HG03103 (cell line): ENCODE results near the gene ZBTB32.
"Not testable (repeated sequence)": the region's sequence is repeated elsewhere in the genome, so short reads cannot be mapped to it uniquely, and the experiment has no call there.

ENCODE experiments used
- ATAC-seq: cut with Tn5 transposase; IDR thresholded peaks from one replicate; pipeline ENCODE4 v1.9.1; 2021; ENCODE audit warnings: low read depth; ENCODE audit not compliant: unreplicated experiment

Gene ZBTB32

GRCh38 chr19:35718345-35719041, 14.1 kb downstream of the ZBTB32 start:
- no peak for ATAC-seq

- no peak for ATAC-seq
These were observed 15.2 kb downstream of the ZBTB32 start for GRCh38 chr19:35719402-35720162.

GRCh38 chr19:35720163-35720524, 15.8 kb downstream of the ZBTB32 start:
- no peak for ATAC-seq

GRCh38 chr19:35720648-35721047, 16.3 kb downstream of the ZBTB32 start:
- no peak for ATAC-seq

DNA sequence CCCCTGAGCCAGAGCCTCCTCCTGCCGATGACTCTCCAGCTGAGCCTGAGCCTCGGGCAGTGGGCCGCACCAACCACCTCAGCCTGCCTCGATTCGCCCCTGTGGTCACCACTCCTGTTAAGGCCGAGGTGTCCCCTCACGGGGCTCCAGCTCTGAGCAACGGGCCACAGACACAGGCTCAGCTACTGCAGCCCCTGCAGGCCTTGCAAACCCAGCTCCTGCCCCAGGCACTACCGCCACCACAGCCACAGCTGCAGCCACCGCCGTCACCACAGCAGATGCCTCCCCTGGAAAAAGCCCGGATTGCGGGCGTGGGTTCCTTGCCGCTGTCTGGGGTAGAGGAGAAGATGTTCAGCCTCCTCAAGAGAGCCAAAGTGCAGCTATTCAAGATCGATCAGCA, 17.0 kb downstream of the ZBTB32 start:
- no peak for ATAC-seq

GRCh38 chr19:35722461-35722860, 18.1 kb downstream of the ZBTB32 start:
- ATAC-seq, result no peak

GRCh38 chr19:35722897-35723296, 18.5 kb downstream of the ZBTB32 start:
- no peak for ATAC-seq

DNA sequence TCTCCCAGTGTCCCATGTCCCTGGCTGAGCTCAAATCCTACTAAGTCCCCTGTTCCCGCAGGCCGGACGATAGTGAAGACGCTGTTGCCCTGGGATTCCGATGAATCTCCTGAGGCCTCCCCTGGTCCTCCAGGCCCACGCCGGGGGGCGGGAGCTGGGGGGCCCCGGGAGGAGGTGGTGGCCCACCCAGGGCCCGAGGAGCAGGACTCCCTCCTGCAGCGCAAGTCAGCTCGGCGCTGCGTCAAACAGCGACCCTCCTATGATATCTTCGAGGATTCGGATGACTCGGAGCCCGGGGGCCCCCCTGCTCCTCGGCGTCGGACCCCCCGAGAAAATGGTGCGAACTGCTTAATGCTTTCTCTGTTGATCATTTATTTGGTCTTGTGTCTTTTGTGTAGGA, 19.3 kb downstream of the ZBTB32 start:
- ATAC-seq, result no peak

GRCh38 chr19:35724132-35724531, 19.8 kb downstream of the ZBTB32 start:
- ATAC-seq, result not testable (repeated sequence)

DNA sequence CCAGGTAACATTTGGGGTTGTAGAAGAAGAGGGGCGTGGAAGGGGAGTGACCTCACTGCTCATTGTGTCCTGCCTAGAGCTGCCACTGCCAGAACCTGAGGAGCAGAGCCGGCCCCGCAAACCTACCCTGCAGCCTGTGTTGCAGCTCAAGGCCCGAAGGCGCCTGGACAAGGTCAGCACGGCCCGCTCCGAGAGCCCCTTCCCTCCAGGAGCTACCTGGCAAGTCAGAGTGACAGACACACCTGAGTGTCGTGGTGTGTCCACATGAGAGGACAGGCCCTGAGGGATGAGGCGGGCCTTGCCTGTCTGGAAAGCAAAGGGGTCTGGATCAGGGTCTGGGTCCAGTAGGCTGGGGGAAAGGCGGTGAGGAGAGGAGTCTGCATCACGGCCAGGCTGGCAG, 20.2 kb downstream of the ZBTB32 start:
- ATAC-seq, result no peak

DNA sequence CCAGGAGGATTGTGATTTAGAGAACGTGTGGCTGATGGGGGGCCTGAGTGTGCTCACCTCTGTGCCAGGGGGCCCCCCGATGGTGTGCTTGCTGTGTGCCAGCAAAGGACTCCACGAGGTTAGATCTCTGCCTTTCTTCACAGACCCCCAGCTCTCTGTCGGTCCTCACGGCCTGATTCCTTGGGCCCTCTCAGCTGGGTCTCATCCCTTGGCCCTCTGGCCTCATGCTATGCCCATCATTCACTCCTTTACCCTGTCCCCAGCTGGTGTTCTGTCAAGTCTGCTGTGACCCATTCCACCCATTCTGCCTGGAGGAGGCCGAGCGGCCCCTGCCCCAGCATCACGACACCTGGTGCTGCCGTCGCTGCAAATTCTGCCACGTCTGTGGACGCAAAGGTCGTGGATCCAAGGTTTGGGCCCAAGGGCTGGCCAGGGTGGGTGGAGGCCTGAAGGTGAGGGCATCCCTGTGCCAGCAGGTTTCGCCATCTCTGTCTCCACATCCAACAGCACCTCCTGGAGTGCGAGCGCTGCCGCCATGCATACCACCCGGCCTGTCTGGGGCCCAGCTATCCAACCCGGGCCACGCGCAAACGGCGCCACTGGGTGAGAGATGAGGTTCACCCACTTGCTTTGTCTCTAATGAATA, 21.0 kb downstream of the ZBTB32 start:
- no peak for ATAC-seq

DNA sequence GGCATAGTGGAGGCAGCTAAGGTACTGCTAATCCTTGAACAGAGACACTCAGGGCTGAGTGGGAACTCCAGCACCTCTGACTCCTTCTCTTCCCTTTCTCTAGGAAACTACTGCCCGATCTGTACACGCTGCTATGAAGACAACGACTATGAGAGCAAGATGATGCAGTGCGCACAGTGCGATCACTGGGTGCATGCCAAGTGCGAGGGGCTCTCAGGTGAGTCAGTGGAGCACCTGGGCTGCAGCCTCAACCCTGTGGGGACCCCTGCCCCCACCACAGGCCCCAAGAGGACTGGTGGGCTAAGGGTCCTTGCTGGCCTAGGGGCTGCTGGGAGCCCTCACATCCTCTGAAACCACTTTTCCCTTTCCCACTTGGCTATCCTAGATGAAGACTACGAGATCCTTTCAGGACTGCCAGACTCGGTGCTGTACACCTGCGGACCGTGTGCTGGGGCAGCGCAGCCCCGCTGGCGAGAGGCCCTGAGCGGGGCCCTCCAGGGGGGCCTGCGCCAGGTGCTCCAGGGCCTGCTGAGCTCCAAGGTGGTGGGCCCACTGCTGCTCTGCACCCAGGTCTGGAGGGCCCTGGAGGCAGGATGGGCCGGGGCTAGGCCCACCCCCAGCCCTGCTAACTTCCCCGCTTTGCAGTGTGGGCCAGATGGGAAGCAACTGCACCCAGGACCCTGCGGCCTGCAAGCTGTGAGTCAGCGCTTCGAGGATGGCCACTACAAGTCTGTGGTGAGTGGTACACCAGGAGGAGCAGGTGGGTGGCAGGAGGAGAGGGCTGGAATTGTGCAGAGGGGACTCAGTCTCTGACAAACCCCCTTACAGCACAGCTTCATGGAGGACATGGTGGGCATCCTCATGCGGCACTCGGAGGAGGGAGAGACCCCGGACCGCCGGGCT, 22.9 kb downstream of the ZBTB32 start:
- ATAC-seq, result no peak

GRCh38 chr19:35727956-35728706, 23.8 kb downstream of the ZBTB32 start:
- ATAC-seq, result no peak

GRCh38 chr19:35729021-35729420, 24.7 kb downstream of the ZBTB32 start:
- no peak for ATAC-seq

DNA sequence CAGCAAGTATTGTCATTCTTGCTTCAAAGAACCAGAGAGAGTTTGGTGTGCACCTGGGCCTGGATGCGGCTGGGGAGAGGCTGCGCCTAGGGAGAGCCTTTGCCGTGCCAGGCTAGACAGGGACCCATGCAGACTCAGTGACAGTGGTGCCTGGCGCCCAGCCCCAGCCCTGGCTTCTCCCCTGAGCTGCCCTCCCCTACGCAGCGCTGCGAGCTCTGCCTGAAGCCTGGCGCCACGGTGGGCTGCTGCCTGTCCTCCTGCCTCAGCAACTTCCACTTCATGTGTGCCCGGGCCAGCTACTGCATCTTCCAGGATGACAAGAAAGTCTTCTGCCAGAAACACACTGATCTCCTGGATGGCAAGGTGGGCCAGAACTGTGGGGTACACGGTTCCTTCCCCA, 25.4 kb downstream of the ZBTB32 start:
- ATAC-seq, result no peak

GRCh38 chr19:35730326-35730725, 26.0 kb downstream of the ZBTB32 start:
- no peak for ATAC-seq

- no peak for ATAC-seq
These were observed 27.0 kb downstream of the ZBTB32 start for GRCh38 chr19:35731353-35731752.

DNA sequence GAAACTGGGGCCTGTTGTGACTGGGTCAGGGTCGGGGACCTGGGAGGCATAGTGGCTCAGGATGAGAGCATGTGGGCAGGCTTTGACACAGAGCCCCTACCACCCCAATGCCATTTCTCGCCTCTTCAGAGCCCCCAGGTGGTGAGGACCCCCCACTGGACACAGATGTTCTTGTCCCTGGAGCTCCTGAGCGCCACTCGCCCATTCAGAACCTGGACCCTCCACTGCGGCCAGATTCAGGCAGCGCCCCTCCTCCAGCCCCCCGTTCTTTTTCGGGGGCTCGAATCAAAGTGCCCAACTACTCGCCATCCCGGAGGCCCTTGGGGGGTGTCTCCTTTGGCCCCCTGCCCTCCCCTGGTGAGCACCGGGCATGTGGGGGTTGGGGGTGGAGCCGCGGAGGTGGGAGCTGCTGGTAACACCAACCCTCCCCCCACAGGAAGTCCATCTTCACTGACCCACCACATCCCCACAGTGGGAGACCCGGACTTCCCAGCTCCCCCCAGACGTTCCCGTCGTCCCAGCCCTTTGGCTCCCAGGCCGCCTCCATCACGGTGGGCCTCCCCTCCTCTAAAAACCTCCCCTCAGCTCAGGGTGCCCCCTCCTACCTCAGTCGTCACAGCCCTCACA, 27.5 kb downstream of the ZBTB32 start:
- ATAC-seq, result no peak

DNA sequence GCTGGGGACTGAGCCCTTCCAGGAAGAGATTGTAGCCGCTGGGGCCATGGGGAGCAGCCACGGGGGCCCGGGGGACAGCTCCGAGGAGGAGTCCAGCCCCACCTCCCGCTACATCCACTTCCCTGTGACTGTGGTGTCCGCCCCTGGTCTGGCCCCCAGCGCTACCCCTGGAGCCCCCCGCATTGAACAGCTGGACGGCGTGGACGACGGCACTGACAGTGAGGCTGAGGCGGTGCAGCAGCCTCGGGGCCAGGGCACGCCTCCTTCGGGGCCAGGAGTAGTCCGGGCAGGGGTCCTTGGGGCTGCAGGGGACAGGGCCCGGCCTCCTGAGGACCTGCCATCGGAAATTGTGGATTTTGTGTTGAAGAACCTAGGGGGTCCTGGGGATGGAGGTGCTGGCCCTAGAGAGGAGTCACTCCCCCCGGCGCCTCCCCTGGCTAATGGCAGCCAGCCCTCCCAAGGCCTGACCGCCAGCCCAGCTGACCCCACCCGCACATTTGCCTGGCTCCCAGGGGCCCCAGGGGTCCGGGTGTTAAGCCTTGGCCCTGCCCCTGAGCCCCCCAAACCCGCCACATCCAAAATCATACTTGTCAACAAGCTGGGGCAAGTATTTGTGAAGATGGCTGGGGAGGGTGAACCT, 28.3 kb downstream of the ZBTB32 start:
- no peak for ATAC-seq
